Measurements from ENCODE around the gene MLC1.
"Not testable (repeated sequence)": the region's sequence is repeated elsewhere in the genome, so short reads cannot be mapped to it uniquely, and the experiment has no call there.

Gene MLC1

DNA sequence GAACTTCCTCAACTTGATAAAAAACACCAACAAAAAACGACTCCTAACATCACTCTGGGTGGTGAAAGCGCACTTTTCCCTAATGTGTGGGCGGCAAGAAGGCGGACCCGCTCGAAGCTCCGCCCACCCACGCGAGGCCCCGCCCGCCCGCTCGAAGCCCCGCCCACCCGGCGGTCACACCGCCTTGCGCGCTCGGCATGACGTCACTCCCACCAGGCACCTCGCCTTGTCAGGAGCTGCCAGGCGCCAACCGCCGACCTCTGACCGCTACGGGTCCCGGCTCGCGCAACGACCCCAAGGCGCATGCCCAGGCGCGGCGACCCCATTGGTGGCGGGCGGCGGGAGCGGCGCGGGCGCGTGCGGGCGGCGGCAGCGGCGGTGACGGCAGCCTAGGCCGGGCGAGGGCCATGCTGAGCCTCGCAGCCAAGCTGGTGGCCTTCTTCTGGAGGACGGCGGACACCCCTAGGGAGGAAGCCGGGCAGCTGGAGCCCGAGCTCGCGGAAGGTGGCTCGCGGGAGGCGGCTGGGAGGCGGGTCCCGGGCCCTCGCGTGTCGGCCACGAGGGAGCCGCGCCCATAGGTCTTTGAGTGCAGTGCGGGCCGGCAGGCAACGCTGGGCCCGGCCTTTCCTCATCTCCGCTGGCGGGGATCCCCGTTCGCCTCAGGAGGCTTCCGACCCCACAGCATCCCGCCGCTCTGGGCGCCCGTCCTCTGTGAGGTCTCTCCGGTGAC, 4.6 kb upstream of the MLC1 start, which contains the start of gene MOV10L1:
Gene MOV10L1, plus strand, starts transcription at position 325 of the 730 bp plus-strand sequence. Its CDS starts 83 bp downstream, at position 408.
- H3K9me3 ChIP-seq: peaks cover 11% of the 10 kb centered on the region
- H3K27ac ChIP-seq: no peak within 1 kb of the TSS
- no peaks in the 10 kb centered on the region for H3K27me3 ChIP-seq
- TF ChIP-seq, protein P1, sequence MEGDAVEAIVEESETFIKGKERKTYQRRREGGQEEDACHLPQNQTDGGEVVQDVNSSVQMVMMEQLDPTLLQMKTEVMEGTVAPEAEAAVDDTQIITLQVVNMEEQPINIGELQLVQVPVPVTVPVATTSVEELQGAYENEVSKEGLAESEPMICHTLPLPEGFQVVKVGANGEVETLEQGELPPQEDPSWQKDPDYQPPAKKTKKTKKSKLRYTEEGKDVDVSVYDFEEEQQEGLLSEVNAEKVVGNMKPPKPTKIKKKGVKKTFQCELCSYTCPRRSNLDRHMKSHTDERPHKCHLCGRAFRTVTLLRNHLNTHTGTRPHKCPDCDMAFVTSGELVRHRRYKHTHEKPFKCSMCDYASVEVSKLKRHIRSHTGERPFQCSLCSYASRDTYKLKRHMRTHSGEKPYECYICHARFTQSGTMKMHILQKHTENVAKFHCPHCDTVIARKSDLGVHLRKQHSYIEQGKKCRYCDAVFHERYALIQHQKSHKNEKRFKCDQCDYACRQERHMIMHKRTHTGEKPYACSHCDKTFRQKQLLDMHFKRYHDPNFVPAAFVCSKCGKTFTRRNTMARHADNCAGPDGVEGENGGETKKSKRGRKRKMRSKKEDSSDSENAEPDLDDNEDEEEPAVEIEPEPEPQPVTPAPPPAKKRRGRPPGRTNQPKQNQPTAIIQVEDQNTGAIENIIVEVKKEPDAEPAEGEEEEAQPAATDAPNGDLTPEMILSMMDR (IDR thresholded peaks at IDR 0.05): no peak
- peak within 1 kb of the TSS in 1 of 2 experiments; percentile 35 for H3K4me3 ChIP-seq (ENCODE audit: low read depth in 1 of 2, low read length in 1 of 2)
- peaks cover 0 to 4% of the 10 kb centered on the region in 2 experiments for H3K4me1 ChIP-seq (ENCODE audit: control insufficient read depth in 1 of 2, insufficient read depth in 1 of 2, low read depth in 1 of 2, low read length in 1 of 2)
- H3K36me3 ChIP-seq: no peaks in the 10 kb centered on the region

GRCh38 chr22:50089231-50089630, 4.0 kb upstream of the MLC1 start:
- Histone ChIP-seq H3K9me3 (peaks cover 11% of the 10 kb centered on the region), H3K27ac (no peak overlapping the region), H3K36me3 (no peaks in the 10 kb centered on the region), H3K27me3 (no peaks in the 10 kb centered on the region), H3K4me3 (ENCODE audit: low read depth in 1 of 2, low read length in 1 of 2) (no peak overlapping the region), H3K4me1 (ENCODE audit: control insufficient read depth in 1 of 2, insufficient read depth in 1 of 2, low read depth in 1 of 2, low read length in 1 of 2) (peaks cover 0 to 11% of the 10 kb centered on the region in 2 experiments)
- TF ChIP-seq, protein P1 (IDR thresholded peaks at IDR 0.05): no peak

DNA sequence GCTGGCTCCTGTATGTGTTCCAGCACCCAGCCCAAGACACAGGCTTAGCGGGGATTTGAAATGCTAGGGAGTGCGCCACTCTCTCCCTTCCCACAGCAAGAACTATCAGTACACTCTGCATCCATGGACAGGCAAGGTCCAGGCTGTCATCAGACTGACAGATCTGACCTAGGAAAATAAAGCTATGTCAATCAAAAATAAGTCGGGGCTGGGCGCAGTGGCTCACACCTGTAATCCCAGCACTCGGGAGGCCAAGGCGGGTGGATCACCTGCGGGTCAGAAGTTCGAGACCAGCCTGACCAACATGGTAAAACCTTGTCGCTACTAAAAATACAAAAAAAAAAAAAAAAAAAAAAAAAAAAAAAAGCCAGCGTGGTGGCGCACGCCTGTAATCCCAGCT, 2.9 kb upstream of the MLC1 start:
- Histone ChIP-seq H3K9me3 (peaks cover 11% of the 10 kb centered on the region), H3K27ac (no peak overlapping the region), H3K27me3 (no peaks in the 10 kb centered on the region), H3K36me3 (no peaks in the 10 kb centered on the region), H3K4me3 (ENCODE audit: low read depth in 1 of 2, low read length in 1 of 2) (no peak overlapping the region), H3K4me1 (ENCODE audit: control insufficient read depth in 1 of 2, insufficient read depth in 1 of 2, low read depth in 1 of 2, low read length in 1 of 2) (peaks cover 0 to 21% of the 10 kb centered on the region in 2 experiments)
- TF ChIP-seq, protein P1 (IDR thresholded peaks at IDR 0.05): no peak

GRCh38 chr22:50087646-50088045, 2.4 kb upstream of the MLC1 start:
- Histone ChIP-seq H3K4me3 (ENCODE audit: low read depth in 1 of 2, low read length in 1 of 2) (no peak overlapping the region), H3K4me1 (ENCODE audit: control insufficient read depth in 1 of 2, insufficient read depth in 1 of 2, low read depth in 1 of 2, low read length in 1 of 2) (peaks cover 0 to 21% of the 10 kb centered on the region in 2 experiments), H3K36me3 (no peaks in the 10 kb centered on the region), H3K9me3 (peaks cover 11% of the 10 kb centered on the region), H3K27ac (no peak overlapping the region), H3K27me3 (no peaks in the 10 kb centered on the region)
- TF ChIP-seq, protein P1 (IDR thresholded peaks at IDR 0.05): no peak

DNA sequence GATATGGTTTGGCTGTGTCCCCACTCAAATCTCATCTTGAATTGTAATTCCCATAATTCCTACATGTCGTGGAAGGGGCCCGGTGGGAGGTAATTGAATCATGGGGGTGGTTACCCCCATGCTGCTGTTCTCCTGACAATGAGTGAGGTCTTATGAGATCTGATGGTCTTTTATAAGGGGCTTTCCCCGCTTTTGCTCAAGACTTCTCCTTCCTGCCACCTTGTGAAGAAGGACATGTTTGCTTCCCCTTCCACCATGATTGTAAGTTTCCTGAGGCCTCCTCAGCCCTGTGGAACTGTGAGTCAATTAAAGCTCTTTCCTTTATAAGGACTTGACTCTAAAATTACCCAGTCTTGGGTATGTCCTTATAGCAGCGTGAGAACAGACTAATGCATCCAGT, 1.7 kb upstream of the MLC1 start:
- Histone ChIP-seq H3K4me1 (ENCODE audit: control insufficient read depth in 1 of 2, insufficient read depth in 1 of 2, low read depth in 1 of 2, low read length in 1 of 2) (peaks cover 0 to 21% of the 10 kb centered on the region in 2 experiments), H3K9me3 (peaks cover 11% of the 10 kb centered on the region)
- not testable (repeated sequence) for H3K36me3 ChIP-seq; H3K27me3 ChIP-seq; H3K4me3 ChIP-seq (ENCODE audit: low read depth in 1 of 2, low read length in 1 of 2); H3K27ac ChIP-seq

GRCh38 chr22:50086526-50086925, 1.3 kb upstream of the MLC1 start:
- Histone ChIP-seq H3K27me3 (no peaks in the 10 kb centered on the region), H3K4me3 (ENCODE audit: low read depth in 1 of 2, low read length in 1 of 2) (no peak overlapping the region), H3K9me3 (peaks cover 11% of the 10 kb centered on the region), H3K4me1 (ENCODE audit: control insufficient read depth in 1 of 2, insufficient read depth in 1 of 2, low read depth in 1 of 2, low read length in 1 of 2) (peaks cover 0 to 21% of the 10 kb centered on the region in 2 experiments), H3K27ac (no peak overlapping the region), H3K36me3 (no peaks in the 10 kb centered on the region)
- TF ChIP-seq, protein P1 (IDR thresholded peaks at IDR 0.05): no peak

Data from neutrophil (primary cell).